ENCODE results near the gene VIT. TPM values are rescaled to one million over a fixed set of nuclear protein-coding genes. Genes with fewer than 3 reads are reported as not detected.

Gene VIT
- total and polyA plus RNA-seq, 3 experiments from 2014 or later: 0.08 TPM; not detected in 2

- peak in 2 of 5 donors; percentile 35 to 39 for DNase-seq
These were observed 83.8 kb downstream of the VIT start for GRCh38 chr2:36780231-36780839.

DNA sequence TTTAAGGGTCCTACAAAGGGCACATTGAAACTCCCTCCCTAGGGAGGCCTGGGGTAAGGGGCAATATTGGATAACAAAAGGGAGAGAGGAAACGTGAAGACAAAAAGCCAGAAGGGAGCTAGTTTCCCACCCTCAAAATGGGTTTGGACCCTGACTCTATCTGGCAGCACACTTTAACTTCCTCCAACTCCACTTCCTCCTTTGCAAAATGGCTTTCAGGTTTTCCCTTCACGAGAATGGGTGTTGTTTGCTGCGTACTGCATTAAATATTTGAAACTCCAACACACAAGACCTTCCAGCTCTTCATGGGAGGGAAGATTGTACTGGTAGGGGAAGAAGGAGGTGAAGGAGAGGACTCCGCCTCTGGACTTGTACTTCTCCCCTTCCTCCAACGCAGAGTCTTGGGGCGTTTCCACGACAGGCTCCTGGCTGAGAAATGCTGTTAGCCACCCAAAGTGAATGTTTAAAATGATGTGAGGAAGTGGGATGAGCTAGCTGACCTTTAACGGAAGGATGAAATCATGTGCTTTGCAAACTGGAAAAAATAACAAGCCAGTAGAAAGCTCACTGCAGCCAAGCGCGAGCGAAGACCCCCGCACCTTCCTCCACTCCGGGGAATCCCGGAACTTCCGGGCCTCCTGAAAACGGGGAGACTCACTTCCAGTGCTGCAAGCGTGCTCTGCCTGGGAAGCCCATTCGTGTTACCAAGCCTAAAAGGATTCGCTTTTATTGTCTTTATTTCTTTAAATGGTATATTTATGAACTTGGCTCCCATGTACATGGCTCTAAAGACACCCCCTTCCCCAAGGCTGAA, 85.6 kb downstream of the VIT start:
- Mint-ChIP-seq H3K4me3 (no peak overlapping the region), H3K27ac (no peak overlapping the region), H3K9me3 (no peaks in the 10 kb centered on the region), H3K36me3 (no peaks in the 10 kb centered on the region), H3K27me3 (peaks cover 6 to 20% of the 10 kb centered on the region in 2 donors), H3K4me1 (peaks cover 2 to 6% (median 3%) of the 10 kb centered on the region in 3 donors)
- DNase-seq: no peak
- Histone ChIP-seq H3K4me1 (ENCODE audit: insufficient read depth, low read length) (no peaks in the 10 kb centered on the region), H3K36me3 (ENCODE audit: insufficient read depth, low read length) (no peaks in the 10 kb centered on the region), H3K27me3 (ENCODE audit: insufficient read depth, low read length, poor library complexity, severe bottlenecking) (no peaks in the 10 kb centered on the region), H3K9me3 (ENCODE audit: low read length) (no peaks in the 10 kb centered on the region), H3K27ac (ENCODE audit: low read depth, low read length) (no peak overlapping the region), H3K4me3 (ENCODE audit: low read length) (no peak overlapping the region)
- POLR2A ChIA-PET: no interaction called here
- CTCF ChIA-PET: interaction anchor here (1.0 kb wide), 1 partner anchor 1095 kb away, joined by 3 read pairs; no protein-coding TSS in a partner anchor

More at GRCh38 chr2:36780231-36780839, 83.8 kb downstream of the VIT start:
- H3K27me3 ChIP-seq (ENCODE audit: insufficient read depth, low read length, poor library complexity, severe bottlenecking): no peaks in the 10 kb centered on the region
- H3K36me3 ChIP-seq (ENCODE audit: insufficient read depth, low read length): no peaks in the 10 kb centered on the region
- no peaks in the 10 kb centered on the region for H3K36me3 Mint-ChIP-seq
- no peak overlapping the region for H3K27ac ChIP-seq (ENCODE audit: low read depth, low read length)
- POLR2A ChIA-PET: no interaction called here
- no peak overlapping the region for H3K27ac Mint-ChIP-seq
- H3K9me3 Mint-ChIP-seq: no peaks in the 10 kb centered on the region
- no peaks in the 10 kb centered on the region for H3K4me1 ChIP-seq (ENCODE audit: insufficient read depth, low read length)
- peaks cover 2 to 5% (median 3%) of the 10 kb centered on the region in 3 donors for H3K4me1 Mint-ChIP-seq
- CTCF ChIA-PET: interaction anchor here (1.4 kb wide), 1 partner anchor 12 kb away, joined by 5 read pairs; no protein-coding TSS in a partner anchor
- no peak overlapping the region for H3K4me3 Mint-ChIP-seq
- H3K4me3 ChIP-seq (ENCODE audit: low read length): no peak overlapping the region
- H3K27me3 Mint-ChIP-seq: peaks cover 6 to 20% of the 10 kb centered on the region in 2 donors
- H3K9me3 ChIP-seq (ENCODE audit: low read length): no peaks in the 10 kb centered on the region

- no peaks in the 10 kb centered on the region for H3K9me3 ChIP-seq (ENCODE audit: low read length)
- POLR2A ChIA-PET: no interaction called here
- Mint-ChIP-seq H3K27ac (no peak overlapping the region), H3K36me3 (no peaks in the 10 kb centered on the region), H3K4me3 (no peak overlapping the region), H3K27me3 (peaks cover 3 to 16% of the 10 kb centered on the region in 2 donors), H3K4me1 (peaks cover 2 to 6% (median 3%) of the 10 kb centered on the region in 3 donors), H3K9me3 (no peaks in the 10 kb centered on the region)
- no peaks in the 10 kb centered on the region for H3K4me1 ChIP-seq (ENCODE audit: insufficient read depth, low read length)
- no peak for DNase-seq
- H3K27ac ChIP-seq (ENCODE audit: low read depth, low read length): no peak overlapping the region
- CTCF ChIA-PET: interaction anchor here (1.6 kb wide), 1 partner anchor 8 kb away, joined by 5 read pairs; no protein-coding TSS in a partner anchor
- H3K4me3 ChIP-seq (ENCODE audit: low read length): no peak overlapping the region
- no peaks in the 10 kb centered on the region for H3K27me3 ChIP-seq (ENCODE audit: insufficient read depth, low read length, poor library complexity, severe bottlenecking)
- H3K36me3 ChIP-seq (ENCODE audit: insufficient read depth, low read length): no peaks in the 10 kb centered on the region
These were observed 86.7 kb downstream of the VIT start for GRCh38 chr2:36783246-36783645.

- Mint-ChIP-seq H3K27ac (peak overlapping the region in 1 of 8 donors; percentile 43), H3K4me3 (no peak overlapping the region), H3K36me3 (no peaks in the 10 kb centered on the region), H3K4me1 (peaks cover 10 to 14% (median 12%) of the 10 kb centered on the region in 3 donors), H3K27me3 (peaks cover 8 to 23% of the 10 kb centered on the region in 2 donors), H3K9me3 (no peaks in the 10 kb centered on the region)
- no peaks in the 10 kb centered on the region for H3K4me1 ChIP-seq (ENCODE audit: insufficient read depth, low read length)
- ChIA-PET CTCF (interaction anchor here (0.6 to 2.4 kb wide), 10 partner anchors 8 to 1092 kb away, joined by 3 to 7 read pairs (median 4); no protein-coding TSS in a partner anchor), POLR2A (interaction anchor here (1.0 kb wide), 1 partner anchor 182 kb away, joined by 3 read pairs; no protein-coding TSS in a partner anchor)
- no peak overlapping the region for H3K4me3 ChIP-seq (ENCODE audit: low read length)
- no peaks in the 10 kb centered on the region for H3K36me3 ChIP-seq (ENCODE audit: insufficient read depth, low read length)
- peak; percentile 40 to 67 (median 51) for DNase-seq
- no peak overlapping the region for H3K27ac ChIP-seq (ENCODE audit: low read depth, low read length)
- no peaks in the 10 kb centered on the region for H3K9me3 ChIP-seq (ENCODE audit: low read length)
- no peaks in the 10 kb centered on the region for H3K27me3 ChIP-seq (ENCODE audit: insufficient read depth, low read length, poor library complexity, severe bottlenecking)
These were observed 88.8 kb downstream of the VIT start for GRCh38 chr2:36785179-36785795.

GRCh38 chr2:36789181-36789804, 92.8 kb downstream of the VIT start:
- ChIA-PET POLR2A (no interaction called here), CTCF (interaction anchor here (0.8 kb wide), 1 partner anchor 14 kb away, joined by 3 read pairs; no protein-coding TSS in a partner anchor)
- H3K27me3 ChIP-seq (ENCODE audit: insufficient read depth, low read length, poor library complexity, severe bottlenecking): no peaks in the 10 kb centered on the region
- peaks cover 8 to 9% of the 10 kb centered on the region in 2 donors for H3K27me3 Mint-ChIP-seq
- no peaks in the 10 kb centered on the region for H3K36me3 ChIP-seq (ENCODE audit: insufficient read depth, low read length)
- H3K9me3 ChIP-seq (ENCODE audit: low read length): no peaks in the 10 kb centered on the region
- H3K4me1 Mint-ChIP-seq: peaks cover 12 to 14% (median 13%) of the 10 kb centered on the region in 3 donors
- no peak overlapping the region for H3K27ac ChIP-seq (ENCODE audit: low read depth, low read length)
- no peaks in the 10 kb centered on the region for H3K9me3 Mint-ChIP-seq
- H3K4me3 ChIP-seq (ENCODE audit: low read length): no peak overlapping the region
- H3K36me3 Mint-ChIP-seq: no peaks in the 10 kb centered on the region
- peak overlapping the region in 2 of 8 donors; percentile 70 to 84 for H3K27ac Mint-ChIP-seq
- DNase-seq: no peak
- H3K4me3 Mint-ChIP-seq: peak overlapping the region in 2 of 7 donors; percentile 13 to 44
- H3K4me1 ChIP-seq (ENCODE audit: insufficient read depth, low read length): no peaks in the 10 kb centered on the region

DNA sequence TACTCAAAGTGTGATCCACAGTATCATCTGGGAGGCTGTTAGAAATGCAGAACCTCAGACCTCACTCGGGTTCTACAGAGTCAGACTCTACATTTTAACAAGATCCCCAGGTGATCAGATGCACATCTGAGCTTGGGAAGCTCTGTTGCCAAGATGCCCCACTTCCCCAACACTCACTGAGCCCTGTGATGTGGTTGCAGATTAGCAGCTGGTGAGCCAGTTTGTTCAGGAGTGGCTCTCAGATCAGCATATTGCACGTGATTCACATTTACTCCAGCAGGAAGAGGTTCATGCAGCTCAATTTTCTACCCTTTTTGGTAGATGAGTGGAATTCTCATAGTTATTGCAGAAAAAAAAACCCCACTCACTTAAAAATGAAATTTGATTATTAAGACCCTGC, 96.4 kb downstream of the VIT start:
- Histone ChIP-seq H3K9me3 (ENCODE audit: low read length) (no peaks in the 10 kb centered on the region), H3K27ac (ENCODE audit: low read depth, low read length) (no peak overlapping the region), H3K36me3 (ENCODE audit: insufficient read depth, low read length) (no peaks in the 10 kb centered on the region), H3K4me3 (ENCODE audit: low read length) (no peak overlapping the region), H3K27me3 (ENCODE audit: insufficient read depth, low read length, poor library complexity, severe bottlenecking) (no peaks in the 10 kb centered on the region), H3K4me1 (ENCODE audit: insufficient read depth, low read length) (no peaks in the 10 kb centered on the region)
- CTCF ChIA-PET: interaction anchor here (1.0 to 1.8 kb wide), 2 partner anchors 9 to 13 kb away, joined by 3 to 5 read pairs; no protein-coding TSS in a partner anchor
- Mint-ChIP-seq H3K4me3 (no peak overlapping the region), H3K27ac (peak overlapping the region in 1 of 8 donors; percentile 48), H3K36me3 (no peaks in the 10 kb centered on the region), H3K9me3 (no peaks in the 10 kb centered on the region), H3K27me3 (peaks cover 8 to 22% of the 10 kb centered on the region in 2 donors), H3K4me1 (peaks cover 18 to 22% (median 19%) of the 10 kb centered on the region in 3 donors)
- no peak for DNase-seq
- POLR2A ChIA-PET: interaction anchor here (0.5 kb wide), 1 partner anchor 489 kb away, joined by 5 read pairs; no protein-coding TSS in a partner anchor

GRCh38 chr2:36797324-36798070, 101.0 kb downstream of the VIT start:
- ChIA-PET POLR2A (no interaction called here), CTCF (interaction anchor here (1.8 kb wide), 1 partner anchor 12 kb away, joined by 7 read pairs; no protein-coding TSS in a partner anchor)
- Histone ChIP-seq H3K27me3 (ENCODE audit: insufficient read depth, low read length, poor library complexity, severe bottlenecking) (no peaks in the 10 kb centered on the region), H3K4me3 (ENCODE audit: low read length) (no peak overlapping the region), H3K4me1 (ENCODE audit: insufficient read depth, low read length) (peaks cover 4% of the 10 kb centered on the region), H3K27ac (ENCODE audit: low read depth, low read length) (no peak overlapping the region), H3K36me3 (ENCODE audit: insufficient read depth, low read length) (no peaks in the 10 kb centered on the region), H3K9me3 (ENCODE audit: low read length) (no peaks in the 10 kb centered on the region)
- Mint-ChIP-seq H3K4me3 (peak overlapping the region in 5 of 7 donors; percentile 7 to 37 (median 16)), H3K27ac (peak overlapping the region in 7 of 8 donors; percentile 12 to 79 (median 40)), H3K4me1 (peaks cover 32 to 43% (median 40%) of the 10 kb centered on the region in 3 donors), H3K27me3 (peaks cover 0 to 29% of the 10 kb centered on the region in 2 donors), H3K9me3 (no peaks in the 10 kb centered on the region), H3K36me3 (no peaks in the 10 kb centered on the region)
- DNase-seq: no peak
